OCI-LY1 (cell line): ENCODE data around the gene FAM216A.

Source experiments
- EZH2 ChIP-seq: fragments of 200-600 bp; sonication (generic), shearing (Covaris generic); IDR thresholded peaks from 2 replicates; pipeline ENCODE4 v1.8.0; 2017; ENCODE audit warnings: borderline replicate concordance, mixed run types, mild to moderate bottlenecking, antibody characterized with exemption, low read length, moderate library complexity, mixed read lengths
- TF ChIP-seq, protein P1 (sequence below): fragments of 200-600 bp; sonication (generic), shearing (Covaris generic); IDR thresholded peaks from 2 replicates; pipeline ENCODE4 v1.5.1; 2017; ENCODE audit warnings: mild to moderate bottlenecking, antibody characterized with exemption, low read length, moderate library complexity, mixed read lengths

DNA sequence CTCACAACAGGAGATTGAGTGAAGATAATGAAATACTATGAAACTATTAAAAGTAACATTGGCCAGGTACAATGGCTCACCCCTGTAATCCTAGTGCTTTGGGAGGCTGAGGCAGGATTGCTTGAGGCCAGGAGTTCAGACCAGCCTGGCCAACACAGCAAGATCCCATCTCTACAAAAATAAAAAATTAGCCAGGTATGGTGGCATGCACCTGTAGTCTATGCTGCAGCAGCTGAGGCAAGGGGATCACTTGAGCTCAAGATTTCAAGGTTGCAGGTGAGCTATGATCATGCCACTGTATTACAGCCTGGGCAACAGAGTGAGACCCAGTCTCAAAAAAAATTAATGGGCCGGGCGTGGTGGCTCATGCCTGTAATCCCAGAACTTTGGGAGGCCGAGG lies 48.4 kb downstream of the FAM216A start:
- TF ChIP-seq, protein P1, sequence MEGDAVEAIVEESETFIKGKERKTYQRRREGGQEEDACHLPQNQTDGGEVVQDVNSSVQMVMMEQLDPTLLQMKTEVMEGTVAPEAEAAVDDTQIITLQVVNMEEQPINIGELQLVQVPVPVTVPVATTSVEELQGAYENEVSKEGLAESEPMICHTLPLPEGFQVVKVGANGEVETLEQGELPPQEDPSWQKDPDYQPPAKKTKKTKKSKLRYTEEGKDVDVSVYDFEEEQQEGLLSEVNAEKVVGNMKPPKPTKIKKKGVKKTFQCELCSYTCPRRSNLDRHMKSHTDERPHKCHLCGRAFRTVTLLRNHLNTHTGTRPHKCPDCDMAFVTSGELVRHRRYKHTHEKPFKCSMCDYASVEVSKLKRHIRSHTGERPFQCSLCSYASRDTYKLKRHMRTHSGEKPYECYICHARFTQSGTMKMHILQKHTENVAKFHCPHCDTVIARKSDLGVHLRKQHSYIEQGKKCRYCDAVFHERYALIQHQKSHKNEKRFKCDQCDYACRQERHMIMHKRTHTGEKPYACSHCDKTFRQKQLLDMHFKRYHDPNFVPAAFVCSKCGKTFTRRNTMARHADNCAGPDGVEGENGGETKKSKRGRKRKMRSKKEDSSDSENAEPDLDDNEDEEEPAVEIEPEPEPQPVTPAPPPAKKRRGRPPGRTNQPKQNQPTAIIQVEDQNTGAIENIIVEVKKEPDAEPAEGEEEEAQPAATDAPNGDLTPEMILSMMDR: no peak
- no peak for TF ChIP-seq EZH2
